GM13976 (cell line): ENCODE results near the gene KIF9.

Experiments used
- DNase-seq: peaks from one replicate; pipeline ENCODE4 v3.0.0; 2012; ENCODE audit warnings: low spot score
- CTCF ChIP-seq: IDR thresholded peaks from 2 replicates; pipeline ENCODE4 v1.5.1; 2012; ENCODE audit warnings: borderline replicate concordance, mild to moderate bottlenecking; ENCODE audit not compliant: insufficient read depth; ENCODE audit errors: extremely low read depth, missing control alignments, control extremely low read depth
- in situ Hi-C: fragments of 300-500 bp; cut with MboI; formaldehyde crosslinking; loops from one replicate; pipeline ENCODE4 v1.12.0; 2022; ENCODE audit warnings: low sequenced_read_pairs, mixed read lengths, inconsistent platforms; ENCODE audit not compliant: unreplicated experiment

The KIF9 gene

GRCh38 chr3:47280519-47280918 lies 2.1 kb downstream of the KIF9 start:
- DNase-seq, result peak; percentile 7
- no peak for TF ChIP-seq CTCF
- in situ Hi-C loops, result no loop called here

- TF ChIP-seq CTCF, result no peak
- DNase-seq, result no peak
- in situ Hi-C loops, result no loop called here
These were observed 6.0 kb downstream of the KIF9 start for GRCh38 chr3:47276558-47276957.

- in situ Hi-C loops, result no loop called here
- TF ChIP-seq CTCF, result no peak
- DNase-seq, result no peak
These were observed 7.9 kb downstream of the KIF9 start for GRCh38 chr3:47274652-47275051.

GRCh38 chr3:47273564-47273963 lies 9.0 kb downstream of the KIF9 start:
- no peak for TF ChIP-seq CTCF
- no peak for DNase-seq
- in situ Hi-C loops, result no loop called here

- no peak for DNase-seq
- in situ Hi-C loops, result no loop called here
- no peak for TF ChIP-seq CTCF
These were observed 12.1 kb downstream of the KIF9 start for GRCh38 chr3:47270526-47270925.

GRCh38 chr3:47267490-47267824 lies 15.1 kb downstream of the KIF9 start:
- no peak for DNase-seq
- in situ Hi-C loops, result no loop called here
- TF ChIP-seq CTCF, result no peak
